COLO668 (cell line): Measurements from ENCODE around the gene SNX27.
"Not testable (repeated sequence)": the region's sequence is repeated elsewhere in the genome, so short reads cannot be mapped to it uniquely, and the experiment has no call there.

Source experiments
- DNase-seq: peaks from one replicate; lab custom pipeline; 2025; ENCODE audit not compliant: unreplicated experiment; lab: John Stamatoyannopoulos, UW

SNX27 gene

DNA sequence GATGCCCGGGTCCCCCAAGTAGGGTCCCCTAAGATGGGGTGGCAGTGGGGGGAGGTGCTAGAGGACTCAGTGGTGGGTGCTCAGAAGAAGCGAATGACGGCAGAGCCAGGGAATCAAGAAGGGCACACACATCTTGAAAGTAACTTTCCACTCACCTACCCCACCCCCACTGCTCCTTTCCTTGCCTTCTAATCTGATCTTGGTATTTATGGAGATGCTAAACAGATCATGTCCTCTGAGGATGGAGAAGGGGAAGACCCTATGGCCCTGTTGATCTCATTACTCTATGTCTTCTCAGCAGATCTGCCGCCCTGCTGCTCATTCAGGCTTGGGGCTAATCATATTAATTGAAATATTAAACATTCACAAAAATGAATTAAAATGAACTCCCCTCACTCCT is 106.8 kb downstream of the SNX27 start:
- no peak for DNase-seq

DNA sequence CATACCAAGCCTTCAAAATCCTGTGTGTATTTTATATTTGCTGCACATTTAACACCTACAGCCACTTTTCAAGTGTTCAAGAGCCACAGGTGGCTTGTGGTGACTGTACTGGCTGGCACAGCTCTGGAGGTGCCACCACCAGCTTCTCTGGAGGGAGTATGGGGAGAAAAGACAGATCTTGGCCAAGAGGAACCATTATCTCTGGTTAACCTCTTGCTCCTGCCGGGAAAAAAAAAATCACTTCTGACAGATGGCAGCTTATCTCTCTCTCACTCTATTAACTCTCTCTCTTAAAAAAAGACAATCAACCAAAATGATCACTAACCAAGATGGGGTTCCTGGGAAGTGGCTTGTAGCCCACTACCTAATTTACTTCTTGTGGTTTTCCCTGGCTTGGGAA is 108.3 kb downstream of the SNX27 start:
- DNase-seq, result no peak

DNA sequence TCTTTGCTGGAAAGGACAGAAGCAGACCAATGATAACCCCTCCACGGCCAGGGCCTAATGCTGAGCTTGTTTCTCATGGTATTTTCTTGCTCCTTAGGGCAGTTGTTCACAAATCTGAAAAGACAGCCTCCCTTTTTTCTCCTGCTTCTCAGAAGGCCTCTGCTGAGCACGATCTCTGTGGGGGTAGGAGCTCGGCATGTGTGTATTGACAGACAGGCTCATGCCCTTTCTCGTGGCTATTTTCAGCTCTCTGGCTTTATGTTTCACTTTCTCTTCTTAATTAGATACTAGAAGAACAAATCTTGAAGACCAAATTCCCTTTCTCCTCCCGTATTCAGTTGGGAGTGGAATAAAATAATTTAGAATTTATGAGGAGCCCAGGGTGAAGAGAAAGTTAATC is 108.7 kb downstream of the SNX27 start:
- no peak for DNase-seq

DNA sequence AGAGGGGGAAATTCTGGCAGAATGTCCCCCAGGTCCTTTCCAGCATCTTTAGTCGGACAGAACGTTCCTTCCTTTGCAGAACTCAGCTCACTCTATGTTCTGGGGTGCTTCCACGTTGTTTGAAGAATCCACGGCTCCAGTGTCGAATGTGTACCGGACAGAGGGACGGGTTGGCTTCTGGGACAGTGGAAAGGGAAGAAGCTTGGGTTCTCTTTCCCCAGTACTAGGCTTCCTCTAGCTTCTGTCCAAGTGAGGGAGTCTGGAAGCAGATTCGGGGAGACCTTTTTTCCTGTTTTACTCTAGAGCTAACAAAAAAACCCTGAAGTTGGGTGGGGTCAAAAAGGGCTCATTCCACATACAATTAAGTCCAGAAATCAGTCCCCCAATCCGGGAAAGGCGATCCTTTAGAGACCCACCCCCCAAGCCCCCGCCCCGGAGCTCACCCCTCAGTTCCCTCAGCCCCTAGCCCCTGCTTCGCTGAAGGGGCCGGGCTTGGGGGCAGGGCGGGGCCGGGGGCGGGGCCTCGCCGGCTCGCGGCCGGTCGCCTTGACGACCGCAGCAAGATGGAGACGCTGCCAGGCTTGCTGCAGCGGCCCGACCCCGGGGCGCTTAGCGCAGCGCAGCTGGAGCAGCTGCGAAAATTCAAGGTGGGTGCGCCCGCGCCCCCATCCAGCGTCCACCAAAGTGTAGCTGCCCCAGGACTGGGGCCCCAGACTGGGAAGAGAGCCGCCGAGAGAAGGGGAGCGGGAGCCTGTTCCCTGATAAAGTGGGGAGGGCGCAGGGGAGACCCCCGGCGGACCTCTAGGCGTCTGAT is 109.3 kb downstream of the SNX27 start, which contains the start of gene RIIAD1:
Gene RIIAD1 (plus strand): TSS at position 549 of the 814 bp plus-strand sequence. CDS start 15 bp downstream, at position 564.
- DNase-seq, result peak; percentile 44

DNA sequence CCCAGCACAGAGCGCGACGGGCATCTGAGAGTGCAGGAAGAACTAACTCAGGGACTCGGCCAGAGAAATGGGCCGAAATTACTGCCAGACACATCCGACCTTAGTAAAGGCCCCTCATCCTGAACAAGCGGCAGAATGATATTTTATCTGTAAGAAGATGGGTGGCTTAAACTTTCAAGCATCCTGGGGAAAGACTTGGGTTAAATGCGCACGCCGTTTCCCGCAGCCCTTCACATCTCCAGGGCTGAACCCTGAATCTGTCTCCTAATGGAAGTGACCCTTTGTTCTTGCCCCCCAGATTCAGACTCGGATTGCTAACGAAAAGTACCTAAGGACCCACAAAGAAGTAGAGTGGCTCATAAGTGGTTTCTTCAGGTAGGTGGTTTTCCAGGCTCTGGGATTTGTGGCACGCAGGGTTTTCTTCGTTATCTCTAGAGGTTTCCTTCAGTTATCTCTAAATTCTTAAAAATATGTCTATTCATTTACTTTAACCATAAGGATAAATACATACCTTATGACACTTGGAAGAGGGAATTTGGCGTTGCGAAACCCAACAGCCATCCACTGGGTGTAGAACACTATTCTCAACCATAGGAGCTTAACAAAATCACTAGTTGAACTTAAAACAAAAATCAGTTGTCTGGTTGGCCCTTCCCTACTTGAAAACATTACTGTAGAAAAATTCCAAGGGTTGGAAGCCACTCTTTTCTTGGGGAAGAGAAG is 110.1 kb downstream of the SNX27 start:
- DNase-seq, result no peak

DNA sequence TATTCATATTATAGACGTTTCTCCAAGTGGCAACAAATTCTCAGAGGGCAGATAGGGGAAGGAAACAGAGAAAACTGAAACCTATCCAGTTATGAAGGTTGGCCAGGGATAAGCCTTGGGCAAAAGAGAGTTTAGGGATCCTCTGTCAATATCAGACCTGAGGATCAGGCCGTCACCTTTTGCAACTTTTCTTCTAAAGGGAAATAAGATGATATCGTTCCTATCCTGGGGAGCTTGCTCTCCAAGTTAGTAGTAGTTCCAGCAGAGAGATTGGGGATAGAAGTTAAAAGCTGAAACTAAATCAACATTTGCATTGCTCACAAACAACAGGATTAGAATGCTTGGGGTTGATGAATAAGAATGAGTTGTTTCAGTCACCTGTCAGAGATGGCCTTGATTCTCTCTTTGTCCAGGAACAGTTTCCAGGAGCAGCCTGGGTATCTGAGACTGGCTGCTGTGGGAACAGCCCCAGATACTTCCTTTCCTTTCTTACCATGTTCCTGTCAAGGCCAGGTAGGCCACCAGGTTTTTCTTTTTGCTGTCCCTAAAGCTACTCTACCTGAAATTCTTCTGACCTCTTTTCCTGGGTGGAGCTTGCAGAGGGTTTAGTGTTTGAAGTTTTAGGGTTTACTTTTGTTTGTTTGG is 112.0 kb downstream of the SNX27 start:
- DNase-seq, result no peak

DNA sequence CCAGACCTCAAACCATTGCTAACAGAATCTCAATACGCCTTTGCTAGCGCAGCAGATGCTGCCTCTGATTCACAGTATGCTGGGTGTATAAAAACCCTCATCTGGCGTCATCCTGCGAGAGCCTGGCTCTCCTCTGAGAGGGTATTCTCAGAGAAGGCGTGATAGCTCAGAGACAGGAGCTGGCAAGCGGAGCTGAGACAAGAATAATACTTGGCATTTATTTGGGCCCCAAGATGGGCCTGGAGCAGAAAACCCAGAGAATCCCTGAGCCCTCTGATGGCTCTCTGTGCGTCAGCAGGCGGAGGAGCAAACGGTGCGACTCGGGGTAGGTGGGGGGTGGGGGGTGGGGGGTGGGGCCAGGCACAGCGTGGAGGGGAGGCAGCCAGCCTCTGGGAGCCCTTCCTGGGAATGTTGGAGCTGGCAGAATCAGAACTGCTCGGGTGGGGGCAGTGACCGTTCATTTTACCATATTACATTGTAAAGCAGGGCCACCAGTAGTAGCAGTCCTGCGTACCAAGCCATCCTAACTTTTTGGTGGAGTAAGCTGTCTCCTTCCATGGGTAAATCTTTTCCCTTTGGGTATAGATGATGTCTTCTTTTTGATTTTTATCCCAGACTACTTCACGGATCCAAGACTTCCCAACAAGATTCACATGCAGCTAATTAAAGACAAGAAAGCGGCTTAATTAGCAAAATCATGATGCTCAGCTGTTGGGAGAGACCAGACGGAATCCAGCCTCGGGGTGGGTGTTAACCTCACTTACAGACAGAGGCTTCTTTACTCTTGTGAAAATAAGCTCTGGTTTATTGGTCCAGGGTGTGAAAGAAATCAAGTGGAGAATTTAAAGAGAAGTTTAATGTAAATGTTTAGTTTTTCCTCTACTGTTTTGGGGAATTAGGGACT is 116.6 kb downstream of the SNX27 start:
- DNase-seq, result no peak

DNA sequence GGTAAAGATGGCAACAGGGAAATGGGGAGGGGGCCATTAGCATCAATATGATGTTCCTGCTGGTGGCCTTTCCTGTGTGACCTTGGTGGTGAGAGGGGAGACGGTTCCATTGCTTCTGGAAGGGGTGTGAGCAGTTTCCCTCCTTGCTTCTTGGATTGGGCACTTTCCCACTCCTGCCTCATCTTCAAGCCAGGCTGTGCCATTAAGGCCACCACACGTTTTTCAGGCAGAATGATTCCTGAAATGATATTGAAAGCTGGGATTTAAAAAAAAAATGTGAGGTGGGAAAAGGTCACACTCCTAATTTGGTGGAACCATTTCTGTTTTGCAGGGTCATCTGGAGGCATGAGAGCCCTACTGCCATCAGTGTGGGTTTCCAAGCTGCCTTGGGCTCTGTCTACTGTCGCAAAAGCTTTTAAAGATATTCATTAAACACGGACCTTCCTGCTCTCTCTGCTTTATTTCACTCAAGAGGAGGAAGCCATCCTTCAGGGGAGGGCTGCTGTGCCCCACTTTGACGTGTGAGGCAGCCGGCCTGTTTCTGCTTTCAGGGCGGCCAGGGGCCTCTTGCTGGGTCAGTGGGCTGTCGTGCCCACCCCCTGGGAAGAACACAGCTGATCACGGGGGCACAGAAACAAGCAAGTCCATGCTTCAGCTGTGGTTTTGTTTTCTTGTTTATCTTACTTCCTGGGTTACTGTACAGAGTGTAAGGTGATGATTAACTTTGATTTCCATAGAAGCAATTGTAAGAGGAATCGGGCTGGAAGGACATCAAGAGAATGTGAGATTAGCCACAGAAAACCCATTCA is 117.5 kb downstream of the SNX27 start:
- DNase-seq, result no peak

DNA sequence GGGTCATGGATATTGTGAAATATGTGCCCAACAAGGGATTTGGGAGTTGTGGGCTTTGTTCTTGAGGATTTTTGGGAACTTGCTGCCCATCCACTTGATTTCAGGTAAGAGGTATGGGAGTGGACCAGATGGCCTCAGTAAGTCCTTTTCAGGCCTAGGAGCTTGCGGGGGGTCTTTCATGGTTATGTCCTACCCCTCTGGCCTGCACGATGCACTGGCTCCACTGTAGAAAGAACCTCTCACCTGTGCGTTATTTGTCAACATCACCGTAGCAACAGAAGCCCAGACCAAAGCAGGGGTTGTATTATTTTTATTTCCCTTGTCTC is 118.1 kb downstream of the SNX27 start:
- DNase-seq, result peak; percentile 22

DNA sequence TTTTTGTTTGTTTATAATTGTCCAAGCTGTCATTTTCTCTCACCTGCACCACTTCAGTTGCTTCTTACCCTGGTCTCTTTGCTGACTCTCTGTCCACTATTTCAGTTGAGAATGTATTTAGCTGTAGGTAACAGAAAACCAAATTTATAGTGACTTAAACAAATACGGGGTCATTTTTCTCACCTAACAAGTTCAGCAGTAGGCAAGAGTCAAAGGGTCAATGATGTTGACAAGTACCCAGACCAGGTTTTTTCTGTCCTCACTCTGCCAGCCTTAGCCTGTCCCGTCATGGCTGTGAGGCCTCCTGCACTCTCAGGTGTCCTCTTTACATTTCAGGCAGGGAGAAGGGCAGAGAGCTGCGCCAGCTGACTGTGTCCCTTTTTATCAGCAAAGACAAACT is 121.3 kb downstream of the SNX27 start:
- DNase-seq, result no peak

DNA sequence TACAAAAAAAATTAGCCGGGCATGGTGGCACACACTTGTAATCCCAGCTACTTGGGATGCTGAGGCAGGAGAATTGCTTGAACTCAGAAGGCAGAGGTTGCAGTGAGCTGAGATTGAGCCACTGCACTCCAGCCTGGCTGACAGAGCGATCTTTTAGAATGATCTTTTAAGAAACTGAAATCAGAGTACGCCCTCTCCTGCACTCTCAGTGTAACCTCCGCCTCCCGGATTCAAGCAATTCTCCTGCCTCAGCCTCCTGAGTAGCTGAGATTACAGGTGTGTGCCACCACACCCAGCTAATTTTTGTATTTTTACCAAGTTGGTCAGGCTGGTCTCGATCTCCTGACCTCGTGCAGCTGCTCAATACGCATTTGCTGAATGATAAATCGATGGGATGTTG is 122.1 kb downstream of the SNX27 start:
- not testable (repeated sequence) for DNase-seq

DNA sequence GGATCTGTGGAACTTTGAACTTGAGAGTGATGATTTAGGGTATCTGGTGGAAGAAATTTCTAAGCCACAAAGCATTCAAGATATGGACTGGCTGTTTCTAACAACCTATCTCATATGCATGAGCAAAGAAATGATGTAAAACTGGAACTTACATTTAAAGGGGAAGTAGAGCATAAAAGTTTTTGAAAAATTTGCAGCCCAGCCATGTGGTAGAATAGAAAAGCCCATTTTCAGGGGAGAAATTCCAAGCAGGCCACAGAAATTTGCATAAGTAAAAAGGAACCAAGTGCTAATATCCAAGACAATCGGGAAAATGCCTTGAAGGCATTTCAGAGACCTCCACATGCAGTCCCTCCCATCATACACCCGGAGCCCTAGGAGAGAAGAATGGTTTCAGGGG is 125.2 kb downstream of the SNX27 start:
- no peak for DNase-seq

DNA sequence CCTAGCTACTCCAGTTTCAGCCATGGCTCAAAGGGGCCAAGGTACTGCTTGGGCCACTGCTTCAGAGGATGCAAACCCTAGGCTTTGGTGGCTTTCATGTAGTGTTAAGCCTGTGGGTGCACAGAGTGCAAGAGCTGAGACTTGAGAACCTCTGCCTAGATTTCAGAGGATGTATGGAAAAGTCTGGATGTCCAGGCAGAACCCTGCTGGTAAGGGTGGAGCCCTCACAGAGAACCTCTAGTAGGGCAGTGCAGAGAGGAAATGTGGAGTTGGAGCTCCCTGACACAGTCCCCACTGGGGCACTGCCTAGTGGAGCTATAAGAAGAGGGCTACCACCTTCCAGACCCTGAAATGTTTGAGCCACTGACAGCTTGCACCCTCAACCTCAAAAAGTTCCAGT is 125.6 kb downstream of the SNX27 start:
- DNase-seq, result no peak

DNA sequence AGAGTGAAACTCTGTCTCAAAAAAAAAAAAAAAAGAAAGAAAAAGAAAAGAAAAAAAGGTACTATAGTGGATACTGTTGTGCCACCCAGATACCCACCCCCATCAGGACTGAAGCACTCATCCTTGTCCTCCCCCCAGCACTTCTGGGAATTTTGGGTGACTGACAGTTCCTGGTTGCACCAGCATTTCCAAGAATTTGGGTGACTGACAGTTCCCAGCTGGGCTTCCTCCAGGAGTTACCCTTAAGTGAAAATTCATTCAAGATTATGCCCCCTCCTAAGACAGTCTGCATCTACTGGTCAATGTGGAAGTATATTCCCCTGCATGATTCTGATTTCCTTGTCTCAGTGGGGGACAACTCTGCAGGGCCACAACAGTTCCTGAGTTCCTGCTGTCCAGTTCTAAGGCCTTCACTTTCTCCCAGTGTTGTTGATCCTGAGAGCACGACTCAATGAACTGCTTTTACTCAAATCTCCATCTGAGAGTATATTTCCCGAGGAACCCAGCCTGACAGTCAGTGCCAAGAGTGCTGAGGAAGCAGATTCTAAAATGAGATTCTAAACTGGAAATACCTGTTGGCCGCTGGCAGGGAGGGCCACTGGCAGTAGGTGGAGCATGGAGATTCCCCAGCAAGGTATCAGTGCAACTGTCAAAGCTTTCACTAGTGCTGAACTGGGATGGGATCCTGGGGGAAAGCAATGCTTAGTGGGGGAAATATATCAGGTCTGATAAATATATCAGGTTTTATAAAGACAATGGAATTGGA is 127.9 kb downstream of the SNX27 start:
- no peak for DNase-seq

DNA sequence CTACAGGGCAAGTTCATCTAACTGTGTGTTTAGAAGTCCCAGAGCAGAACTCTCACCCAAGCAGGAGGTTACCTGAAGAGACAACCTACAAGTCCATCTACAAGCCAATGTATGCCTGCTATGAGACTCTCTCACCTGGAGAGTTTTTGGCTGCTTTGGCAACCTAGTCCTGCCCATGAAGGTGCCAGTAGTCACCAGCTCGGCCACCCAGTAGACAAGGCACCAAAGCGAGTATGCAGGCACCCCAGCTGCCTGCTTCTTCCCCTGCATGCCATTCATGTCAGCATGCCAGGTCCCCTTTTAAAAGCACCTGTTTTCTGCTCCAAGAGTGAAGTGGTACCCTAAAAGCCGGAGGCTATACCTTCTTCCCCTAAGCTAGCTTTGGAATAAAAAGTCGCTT is 129.7 kb downstream of the SNX27 start:
- DNase-seq, result no peak
